Measurements from ENCODE around the gene TTC38. TPM values are rescaled to one million over a fixed set of nuclear protein-coding genes. Genes with fewer than 3 reads are reported as not detected.
A peak's percentile ranks its signal among the peaks of the same experiment; 100 is the strongest.

The TTC38 gene
- total RNA-seq, 1 experiment from 2014 or later, result 31.5 TPM

GRCh38 chr22:46303347-46303965, 35.6 kb downstream of the TTC38 start:
- Histone ChIP-seq H4K8ac (replicated peaks; ENCODE audit: insufficient read length, low read depth, low read length) (no peak overlapping the region), H3K4me1 (ENCODE audit: insufficient read depth, low read length) (no peaks in the 10 kb centered on the region), H3K27ac (ENCODE audit: insufficient read length, low read depth, low read length) (no peak overlapping the region), H2BK20ac (ENCODE audit: low read depth, low read length, poor library complexity, severe bottlenecking) (no peak overlapping the region), H2BK15ac (ENCODE audit: low read depth, low read length) (no peak overlapping the region), H3K9me3 (ENCODE audit: control insufficient read depth, low read depth, low read length) (no peaks in the 10 kb centered on the region), H3K4ac (ENCODE audit: low read depth, low read length) (no peak overlapping the region), H3K9ac (ENCODE audit: extremely low read depth, insufficient read length, low read length) (no peak overlapping the region), H3K4me2 (ENCODE audit: insufficient read depth, insufficient read length, low read length) (no peak overlapping the region), H3K23me2 (ENCODE audit: insufficient read length, low read depth, low read length, poor library complexity, severe bottlenecking) (no peaks in the 10 kb centered on the region), H2BK12ac (ENCODE audit: insufficient read length, low read depth, low read length) (no peak overlapping the region), H3K27me3 (ENCODE audit: insufficient read depth, low read length) (no peaks in the 10 kb centered on the region), H3K56ac (ENCODE audit: insufficient read length, low read depth, low read length) (no peak overlapping the region), H2AK5ac (ENCODE audit: insufficient read length, low read length) (no peak overlapping the region), H2BK5ac (ENCODE audit: insufficient read length, low read length) (no peak overlapping the region), H4K20me1 (ENCODE audit: control insufficient read depth, insufficient read depth, insufficient read length) (no peaks in the 10 kb centered on the region), H2AFZ (ENCODE audit: low read length) (no peak overlapping the region), H4K91ac (ENCODE audit: insufficient read length, low read depth, low read length) (no peak overlapping the region), H2BK120ac (ENCODE audit: low read depth, low read length, poor library complexity, severe bottlenecking) (no peak overlapping the region), H3K23ac (ENCODE audit: insufficient read length, low read depth, low read length) (no peak overlapping the region), H3K14ac (ENCODE audit: insufficient read depth, low read length) (no peak overlapping the region), H3K79me1 (ENCODE audit: insufficient read depth, low read depth, low read length, poor library complexity, severe bottlenecking) (peaks cover 7% of the 10 kb centered on the region), H4K5ac (ENCODE audit: insufficient read length, low read depth, low read length) (no peak overlapping the region), H3K18ac (ENCODE audit: insufficient read length, low read depth, low read length) (no peak overlapping the region), H3K79me2 (ENCODE audit: insufficient read depth, low read length) (peaks cover 6% of the 10 kb centered on the region; the same call in 1 of the 2 replicates), H3T11ph (ENCODE audit: low read length) (no peak overlapping the region)
- no peak for TF ChIP-seq CTCF (conservative IDR thresholded peaks at IDR 0.05)
- no peak for DNase-seq
- H3K4me1 Mint-ChIP-seq, result peaks cover 4 to 5% of the 10 kb centered on the region in 2 experiments; a peak in 3 of 4 replicates
- no peak overlapping the region for H3K4me3 Mint-ChIP-seq
- WGBS (ENCODE audit: extremely low coverage, insufficient read length, low lambda C conversion rate), result no CpG with 5 or more reads among the region's 7 CpGs
- no peaks in the 10 kb centered on the region for H3K27me3 Mint-ChIP-seq (ENCODE audit: low read depth)
- no peaks in the 10 kb centered on the region for H3K9me3 Mint-ChIP-seq
- peaks cover 21 to 54% (median 45%) of the 10 kb centered on the region in 3 experiments for H3K36me3 Mint-ChIP-seq (ENCODE audit: insufficient read depth in 1 of 3, low read depth in 3 of 3)
- peak overlapping the region in 1 of 3 experiments; percentile 22; a peak in 1 of 7 replicates for H3K27ac Mint-ChIP-seq

Data from H9 (cell line).